SK-N-MC (cell line): ENCODE results near the gene DNAH6.

Experiments
- EZH2 ChIP-seq: fragments of 200-600 bp; sonication (generic); IDR thresholded peaks from one replicate; pipeline ENCODE4 v1.6.1; 2017; ENCODE audit warnings: antibody characterized with exemption
- FOXP2 ChIP-seq: optimal IDR thresholded peaks from 2 replicates; pipeline ENCODE3; 2011; ENCODE audit warnings: mild to moderate bottlenecking, moderate library complexity; ENCODE audit not compliant: insufficient read depth; ENCODE audit errors: extremely low read length, control extremely low read depth
- POLR2AphosphoS5 ChIP-seq: IDR thresholded peaks from 2 replicates; pipeline ENCODE4 v1.6.1; 2012; ENCODE audit warnings: mild to moderate bottlenecking, low read depth, low read length, borderline replicate concordance

DNA sequence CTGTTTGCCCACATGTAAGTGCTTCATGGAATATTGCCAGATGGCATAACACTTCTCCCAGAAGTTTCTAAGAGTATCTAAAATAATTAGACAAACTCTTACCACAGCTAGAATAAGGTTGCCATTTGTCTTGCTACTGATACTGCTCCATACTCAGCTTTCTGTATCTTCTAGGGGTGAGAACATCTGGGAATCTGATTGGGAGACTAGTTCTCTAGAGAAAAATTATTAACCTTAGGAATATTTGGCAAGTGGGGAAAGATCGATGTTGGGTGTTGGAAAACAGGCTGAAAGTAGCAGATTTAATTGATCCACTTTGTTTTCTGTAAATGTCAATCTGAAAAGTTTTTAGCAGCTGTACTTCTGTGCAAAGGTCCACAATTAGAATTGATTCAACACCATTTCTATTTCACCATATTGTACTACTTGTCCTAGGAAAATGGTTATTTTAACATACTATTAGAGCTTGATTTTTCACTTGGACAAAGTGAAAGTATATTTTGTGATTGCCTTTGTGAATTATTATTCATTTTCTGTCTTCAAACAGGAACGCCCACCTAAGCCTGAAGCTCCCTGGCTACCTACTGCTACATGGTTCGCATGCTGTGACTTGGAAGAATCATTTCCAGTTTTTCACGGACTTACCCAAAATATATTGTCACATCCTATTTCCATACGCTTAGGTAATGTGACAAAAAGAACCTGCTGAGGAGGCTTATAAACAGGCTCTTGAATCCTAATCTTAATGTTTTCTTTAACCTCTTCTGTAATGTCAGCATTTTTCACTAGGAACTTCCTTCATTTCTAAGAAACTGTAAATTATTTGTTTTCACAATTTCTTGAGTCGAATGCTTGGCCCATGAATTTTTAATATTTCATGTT, 216.8 kb downstream of the DNAH6 start:
- TF ChIP-seq EZH2 (no peak), POLR2AphosphoS5 (no peak), FOXP2 (no peak)
